IMR-90 (cell line): ENCODE results near the gene CAND2.

Source experiments
- CEBPB ChIP-seq: IDR thresholded peaks from 2 replicates; pipeline ENCODE4 v1.6.1; 2012; ENCODE audit warnings: low read depth, low read length, improper control_type of control experiment
- MXI1 ChIP-seq: IDR thresholded peaks from 2 replicates; pipeline ENCODE4 v1.6.1; 2012; ENCODE audit warnings: low read depth, mild to moderate bottlenecking, low read length, moderate library complexity, borderline replicate concordance
- NFE2L2 ChIP-seq: fragments of 150-350 bp; IDR thresholded peaks from 2 replicates; pipeline ENCODE4 v1.6.1; 2016; ENCODE audit warnings: low read depth, mild to moderate bottlenecking, low read length
- POLR2A ChIP-seq: IDR thresholded peaks from 2 replicates; pipeline ENCODE4 v1.6.1; 2012; ENCODE audit warnings: mild to moderate bottlenecking, low read depth, low read length
- RAD21 ChIP-seq: IDR thresholded peaks from 2 replicates; pipeline ENCODE4 v1.6.1; 2012; ENCODE audit warnings: low read length, improper control_type of control experiment
- RFX5 ChIP-seq: IDR thresholded peaks from 2 replicates; pipeline ENCODE4 v1.8.0; 2012; ENCODE audit warnings: low read depth, mild to moderate bottlenecking, low read length, moderate library complexity
- TF ChIP-seq, protein P1 (sequence below): conservative IDR thresholded peaks from 2 replicates; pipeline ENCODE4 v1.5.1; 2012; ENCODE audit warnings: mild to moderate bottlenecking, low read depth, low read length, improper control_type of control experiment
- TF ChIP-seq, protein P2 (sequence below): fragments of 150-350 bp; IDR thresholded peaks from 2 replicates; pipeline ENCODE4 v1.6.1; 2017; ENCODE audit warnings: mild to moderate bottlenecking, antibody characterized with exemption, low read length, low read depth

DNA sequence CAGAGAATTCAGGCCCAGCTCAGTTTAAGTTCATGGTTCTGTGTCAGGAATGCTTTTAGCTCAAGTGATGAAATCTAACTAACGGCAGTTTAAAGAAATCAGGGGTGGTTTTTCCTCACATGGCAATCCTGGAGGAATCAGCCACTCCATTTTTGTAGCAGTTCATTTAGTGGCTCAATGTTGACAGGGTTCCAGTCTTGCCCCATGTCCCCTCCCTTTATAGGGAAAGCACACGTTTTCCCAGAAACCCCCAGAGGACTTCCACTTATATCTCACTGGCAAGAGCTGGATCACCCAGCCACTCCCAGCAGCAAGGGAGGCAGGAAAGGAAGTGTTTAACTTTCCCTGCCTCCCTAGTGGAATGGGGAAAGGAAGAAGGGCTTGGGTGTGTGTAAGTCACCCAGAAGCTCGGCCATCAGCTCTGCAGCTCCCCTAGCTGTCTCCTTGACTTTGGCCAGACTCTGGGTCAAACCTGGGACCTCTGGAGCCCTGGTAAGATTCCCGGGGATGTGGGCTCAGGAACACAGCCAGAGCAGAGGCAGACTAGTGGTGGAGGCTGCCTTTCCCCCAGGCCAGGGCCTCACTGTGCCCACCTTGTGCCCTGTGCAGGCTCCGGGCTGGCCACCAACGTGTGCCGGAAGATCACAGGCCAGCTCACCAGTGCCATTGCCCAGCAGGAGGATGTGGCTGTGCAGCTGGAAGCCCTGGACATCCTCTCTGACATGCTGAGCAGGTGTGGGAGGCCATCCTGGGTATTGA lies 11.3 kb downstream of the CAND2 start:
- TF ChIP-seq RAD21 (no peak), POLR2A (no peak), RFX5 (no peak), CEBPB (no peak), MXI1 (no peak), NFE2L2 (no peak)
- TF ChIP-seq, protein P1, sequence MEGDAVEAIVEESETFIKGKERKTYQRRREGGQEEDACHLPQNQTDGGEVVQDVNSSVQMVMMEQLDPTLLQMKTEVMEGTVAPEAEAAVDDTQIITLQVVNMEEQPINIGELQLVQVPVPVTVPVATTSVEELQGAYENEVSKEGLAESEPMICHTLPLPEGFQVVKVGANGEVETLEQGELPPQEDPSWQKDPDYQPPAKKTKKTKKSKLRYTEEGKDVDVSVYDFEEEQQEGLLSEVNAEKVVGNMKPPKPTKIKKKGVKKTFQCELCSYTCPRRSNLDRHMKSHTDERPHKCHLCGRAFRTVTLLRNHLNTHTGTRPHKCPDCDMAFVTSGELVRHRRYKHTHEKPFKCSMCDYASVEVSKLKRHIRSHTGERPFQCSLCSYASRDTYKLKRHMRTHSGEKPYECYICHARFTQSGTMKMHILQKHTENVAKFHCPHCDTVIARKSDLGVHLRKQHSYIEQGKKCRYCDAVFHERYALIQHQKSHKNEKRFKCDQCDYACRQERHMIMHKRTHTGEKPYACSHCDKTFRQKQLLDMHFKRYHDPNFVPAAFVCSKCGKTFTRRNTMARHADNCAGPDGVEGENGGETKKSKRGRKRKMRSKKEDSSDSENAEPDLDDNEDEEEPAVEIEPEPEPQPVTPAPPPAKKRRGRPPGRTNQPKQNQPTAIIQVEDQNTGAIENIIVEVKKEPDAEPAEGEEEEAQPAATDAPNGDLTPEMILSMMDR = no peak
- TF ChIP-seq, protein P2, sequence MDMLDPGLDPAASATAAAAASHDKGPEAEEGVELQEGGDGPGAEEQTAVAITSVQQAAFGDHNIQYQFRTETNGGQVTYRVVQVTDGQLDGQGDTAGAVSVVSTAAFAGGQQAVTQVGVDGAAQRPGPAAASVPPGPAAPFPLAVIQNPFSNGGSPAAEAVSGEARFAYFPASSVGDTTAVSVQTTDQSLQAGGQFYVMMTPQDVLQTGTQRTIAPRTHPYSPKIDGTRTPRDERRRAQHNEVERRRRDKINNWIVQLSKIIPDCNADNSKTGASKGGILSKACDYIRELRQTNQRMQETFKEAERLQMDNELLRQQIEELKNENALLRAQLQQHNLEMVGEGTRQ = no peak
